Activated naive CD8-positive, alpha-beta T cell (primary cell): ENCODE measurements around the gene NFIB.

Source experiments
- H3K27ac Mint-ChIP-seq: one replicate; pipeline ENCODE4 v1.8.0; 2021; ENCODE audit warnings: mixed read lengths
- H3K27me3 Mint-ChIP-seq: one replicate; pipeline ENCODE4 v1.8.0; 2021; ENCODE audit warnings: mixed read lengths
- H3K36me3 Mint-ChIP-seq: one replicate; pipeline ENCODE4 v1.8.0; 2021; ENCODE audit warnings: mixed read lengths
- H3K4me1 Mint-ChIP-seq: one replicate; pipeline ENCODE4 v1.8.0; 2021; ENCODE audit warnings: low read depth, mixed read lengths
- H3K4me3 Mint-ChIP-seq: one replicate; pipeline ENCODE4 v1.8.0; 2021; ENCODE audit warnings: mild to moderate bottlenecking, mixed read lengths
- H3K9me3 Mint-ChIP-seq: one replicate; pipeline ENCODE4 v1.8.0; 2021; ENCODE audit warnings: low read depth, mixed read lengths

The NFIB gene

GRCh38 chr9:14292181-14292739 is 21.7 kb downstream of the NFIB start:
- H3K27ac Mint-ChIP-seq: no peak overlapping the region
- H3K36me3 Mint-ChIP-seq: no peaks in the 10 kb centered on the region
- peaks cover 7% of the 10 kb centered on the region for H3K27me3 Mint-ChIP-seq
- H3K4me1 Mint-ChIP-seq: no peaks in the 10 kb centered on the region
- no peaks in the 10 kb centered on the region for H3K9me3 Mint-ChIP-seq
- H3K4me3 Mint-ChIP-seq: no peak overlapping the region

- no peak overlapping the region for H3K4me3 Mint-ChIP-seq
- no peaks in the 10 kb centered on the region for H3K9me3 Mint-ChIP-seq
- H3K36me3 Mint-ChIP-seq: no peaks in the 10 kb centered on the region
- H3K4me1 Mint-ChIP-seq: no peaks in the 10 kb centered on the region
- H3K27ac Mint-ChIP-seq: no peak overlapping the region
- H3K27me3 Mint-ChIP-seq: peaks cover 11% of the 10 kb centered on the region
Measured at GRCh38 chr9:14289916-14290315, 24.0 kb downstream of the NFIB start.

GRCh38 chr9:14288433-14288832 is 25.5 kb downstream of the NFIB start:
- no peak overlapping the region for H3K27ac Mint-ChIP-seq
- H3K4me3 Mint-ChIP-seq: no peak overlapping the region
- no peaks in the 10 kb centered on the region for H3K9me3 Mint-ChIP-seq
- no peaks in the 10 kb centered on the region for H3K4me1 Mint-ChIP-seq
- peaks cover 10% of the 10 kb centered on the region for H3K27me3 Mint-ChIP-seq
- H3K36me3 Mint-ChIP-seq: no peaks in the 10 kb centered on the region

GRCh38 chr9:14286121-14286520 is 27.8 kb downstream of the NFIB start:
- no peaks in the 10 kb centered on the region for H3K36me3 Mint-ChIP-seq
- H3K27ac Mint-ChIP-seq: no peak overlapping the region
- H3K4me3 Mint-ChIP-seq: no peak overlapping the region
- H3K4me1 Mint-ChIP-seq: no peaks in the 10 kb centered on the region
- H3K9me3 Mint-ChIP-seq: no peaks in the 10 kb centered on the region
- H3K27me3 Mint-ChIP-seq: peaks cover 12% of the 10 kb centered on the region

- Mint-ChIP-seq H3K27ac (no peak overlapping the region), H3K4me3 (no peak overlapping the region), H3K36me3 (no peaks in the 10 kb centered on the region), H3K9me3 (no peaks in the 10 kb centered on the region), H3K27me3 (peaks cover 13% of the 10 kb centered on the region), H3K4me1 (no peaks in the 10 kb centered on the region)
Measured at GRCh38 chr9:14283276-14283675, 30.7 kb downstream of the NFIB start.

- H3K9me3 Mint-ChIP-seq: no peaks in the 10 kb centered on the region
- no peak overlapping the region for H3K4me3 Mint-ChIP-seq
- no peaks in the 10 kb centered on the region for H3K4me1 Mint-ChIP-seq
- no peak overlapping the region for H3K27ac Mint-ChIP-seq
- H3K27me3 Mint-ChIP-seq: peaks cover 13% of the 10 kb centered on the region
- no peaks in the 10 kb centered on the region for H3K36me3 Mint-ChIP-seq
Measured at GRCh38 chr9:14281876-14282275, 32.1 kb downstream of the NFIB start.

- Mint-ChIP-seq H3K36me3 (no peaks in the 10 kb centered on the region), H3K27ac (no peak overlapping the region), H3K9me3 (no peaks in the 10 kb centered on the region), H3K27me3 (peaks cover 9% of the 10 kb centered on the region), H3K4me3 (no peak overlapping the region), H3K4me1 (no peaks in the 10 kb centered on the region)
Measured at GRCh38 chr9:14281136-14281795, 32.7 kb downstream of the NFIB start.

GRCh38 chr9:14279671-14280070 is 34.3 kb downstream of the NFIB start:
- Mint-ChIP-seq H3K27ac (no peak overlapping the region), H3K9me3 (no peaks in the 10 kb centered on the region), H3K4me1 (no peaks in the 10 kb centered on the region), H3K27me3 (peaks cover 11% of the 10 kb centered on the region), H3K4me3 (no peak overlapping the region), H3K36me3 (no peaks in the 10 kb centered on the region)

GRCh38 chr9:14278291-14278721 is 35.6 kb downstream of the NFIB start:
- H3K4me3 Mint-ChIP-seq: no peak overlapping the region
- peaks cover 2% of the 10 kb centered on the region for H3K4me1 Mint-ChIP-seq
- H3K27me3 Mint-ChIP-seq: peaks cover 13% of the 10 kb centered on the region
- no peaks in the 10 kb centered on the region for H3K9me3 Mint-ChIP-seq
- no peaks in the 10 kb centered on the region for H3K36me3 Mint-ChIP-seq
- no peak overlapping the region for H3K27ac Mint-ChIP-seq

GRCh38 chr9:14277761-14278160 is 36.2 kb downstream of the NFIB start:
- peaks cover 2% of the 10 kb centered on the region for H3K4me1 Mint-ChIP-seq
- no peak overlapping the region for H3K27ac Mint-ChIP-seq
- H3K36me3 Mint-ChIP-seq: no peaks in the 10 kb centered on the region
- H3K27me3 Mint-ChIP-seq: peaks cover 14% of the 10 kb centered on the region
- no peak overlapping the region for H3K4me3 Mint-ChIP-seq
- no peaks in the 10 kb centered on the region for H3K9me3 Mint-ChIP-seq

- Mint-ChIP-seq H3K27me3 (peaks cover 14% of the 10 kb centered on the region), H3K4me1 (peaks cover 2% of the 10 kb centered on the region), H3K27ac (no peak overlapping the region), H3K36me3 (no peaks in the 10 kb centered on the region), H3K4me3 (no peak overlapping the region), H3K9me3 (no peaks in the 10 kb centered on the region)
Measured at GRCh38 chr9:14277244-14277643, 36.7 kb downstream of the NFIB start.

- Mint-ChIP-seq H3K36me3 (no peaks in the 10 kb centered on the region), H3K9me3 (no peaks in the 10 kb centered on the region), H3K27ac (no peak overlapping the region), H3K4me1 (peaks cover 2% of the 10 kb centered on the region), H3K27me3 (peaks cover 13% of the 10 kb centered on the region), H3K4me3 (no peak overlapping the region)
Measured at GRCh38 chr9:14275331-14275730, 38.6 kb downstream of the NFIB start.

- Mint-ChIP-seq H3K9me3 (no peaks in the 10 kb centered on the region), H3K4me1 (peaks cover 2% of the 10 kb centered on the region), H3K36me3 (no peaks in the 10 kb centered on the region), H3K4me3 (no peak overlapping the region), H3K27me3 (peaks cover 9% of the 10 kb centered on the region), H3K27ac (no peak overlapping the region)
Measured at GRCh38 chr9:14273696-14274121, 40.2 kb downstream of the NFIB start.

GRCh38 chr9:14272927-14273528 is 40.9 kb downstream of the NFIB start:
- Mint-ChIP-seq H3K9me3 (peaks cover 5% of the 10 kb centered on the region), H3K36me3 (no peaks in the 10 kb centered on the region), H3K4me1 (peaks cover 2% of the 10 kb centered on the region), H3K27ac (no peak overlapping the region), H3K4me3 (no peak overlapping the region), H3K27me3 (peaks cover 15% of the 10 kb centered on the region)

- Mint-ChIP-seq H3K4me1 (peaks cover 2% of the 10 kb centered on the region), H3K36me3 (no peaks in the 10 kb centered on the region), H3K27ac (no peak overlapping the region), H3K9me3 (peaks cover 6% of the 10 kb centered on the region), H3K4me3 (no peak overlapping the region), H3K27me3 (peaks cover 15% of the 10 kb centered on the region)
Measured at GRCh38 chr9:14271093-14271673, 42.8 kb downstream of the NFIB start.
